GM21825 (cell line): ENCODE data around the gene SLC19A2.
"Not testable (repeated sequence)": the region's sequence is repeated elsewhere in the genome, so short reads cannot be mapped to it uniquely, and the experiment has no call there.

Experiments used
- ATAC-seq: cut with Tn5 transposase; IDR thresholded peaks from one replicate; pipeline ENCODE4 v1.9.1; 2021; ENCODE audit warnings: mild to moderate bottlenecking, moderate library complexity; ENCODE audit not compliant: unreplicated experiment

Gene SLC19A2, protein sequence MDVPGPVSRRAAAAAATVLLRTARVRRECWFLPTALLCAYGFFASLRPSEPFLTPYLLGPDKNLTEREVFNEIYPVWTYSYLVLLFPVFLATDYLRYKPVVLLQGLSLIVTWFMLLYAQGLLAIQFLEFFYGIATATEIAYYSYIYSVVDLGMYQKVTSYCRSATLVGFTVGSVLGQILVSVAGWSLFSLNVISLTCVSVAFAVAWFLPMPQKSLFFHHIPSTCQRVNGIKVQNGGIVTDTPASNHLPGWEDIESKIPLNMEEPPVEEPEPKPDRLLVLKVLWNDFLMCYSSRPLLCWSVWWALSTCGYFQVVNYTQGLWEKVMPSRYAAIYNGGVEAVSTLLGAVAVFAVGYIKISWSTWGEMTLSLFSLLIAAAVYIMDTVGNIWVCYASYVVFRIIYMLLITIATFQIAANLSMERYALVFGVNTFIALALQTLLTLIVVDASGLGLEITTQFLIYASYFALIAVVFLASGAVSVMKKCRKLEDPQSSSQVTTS

DNA sequence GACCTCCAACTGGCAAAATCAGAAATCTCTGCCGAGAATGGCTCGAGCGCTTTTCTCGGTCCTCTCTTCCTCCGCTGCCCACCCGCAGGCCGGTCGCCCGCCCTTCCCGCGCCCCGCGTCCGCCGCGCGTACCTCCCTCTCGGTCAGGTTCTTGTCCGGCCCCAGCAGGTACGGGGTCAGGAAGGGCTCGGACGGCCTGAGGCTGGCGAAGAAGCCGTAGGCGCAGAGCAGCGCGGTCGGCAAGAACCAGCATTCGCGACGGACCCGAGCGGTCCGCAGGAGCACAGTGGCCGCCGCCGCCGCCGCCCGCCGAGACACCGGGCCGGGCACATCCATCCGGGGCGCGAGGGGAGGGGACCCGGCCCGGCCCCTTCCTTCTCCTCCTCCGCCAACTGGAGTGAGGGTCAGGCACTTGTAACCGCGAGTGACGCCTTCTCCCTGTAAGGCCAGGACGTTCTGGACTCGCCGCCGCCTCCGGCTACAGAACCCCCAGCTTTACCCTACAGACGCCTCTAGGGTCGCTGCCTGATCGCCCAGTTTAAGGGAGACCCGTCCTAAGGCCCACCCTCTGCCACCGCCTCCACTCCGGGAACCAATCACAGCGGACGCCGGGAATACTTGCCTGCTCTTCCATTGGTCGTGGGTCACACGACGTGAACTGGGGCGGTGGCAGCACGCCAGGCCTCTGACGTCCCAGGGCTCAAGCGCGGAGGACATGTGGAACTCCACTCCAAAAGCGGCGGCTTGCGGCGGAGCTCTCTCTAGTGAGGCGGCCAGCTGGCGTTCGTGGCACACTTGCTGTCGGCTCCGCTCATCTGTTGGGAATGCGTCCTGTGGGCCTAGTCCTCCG, at the start of gene SLC19A2:
Gene SLC19A2 (minus strand): TSS at position 514 of the 850 bp plus-strand sequence. CDS start 178 bp downstream, at position 336.
- ATAC-seq: peak; percentile 97

DNA sequence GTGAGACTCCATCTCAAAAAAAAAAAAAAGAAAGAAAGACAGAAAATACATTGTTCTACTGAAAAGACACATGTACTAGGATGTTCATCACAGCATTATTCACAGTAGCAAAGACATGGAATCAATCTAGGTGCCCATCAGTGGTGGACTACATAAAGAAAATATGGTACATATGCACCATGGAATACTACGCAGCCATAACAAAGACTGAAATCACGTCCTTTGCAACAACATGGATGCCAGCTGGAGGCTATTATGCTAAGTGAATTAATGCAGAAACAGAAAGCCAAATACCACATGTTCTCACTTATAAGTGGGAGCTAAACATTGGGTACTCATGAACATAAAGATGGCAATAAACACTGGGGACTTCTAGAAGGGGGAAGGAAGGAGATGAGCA, 48.9 kb upstream of the SLC19A2 start:
- ATAC-seq: no peak

DNA sequence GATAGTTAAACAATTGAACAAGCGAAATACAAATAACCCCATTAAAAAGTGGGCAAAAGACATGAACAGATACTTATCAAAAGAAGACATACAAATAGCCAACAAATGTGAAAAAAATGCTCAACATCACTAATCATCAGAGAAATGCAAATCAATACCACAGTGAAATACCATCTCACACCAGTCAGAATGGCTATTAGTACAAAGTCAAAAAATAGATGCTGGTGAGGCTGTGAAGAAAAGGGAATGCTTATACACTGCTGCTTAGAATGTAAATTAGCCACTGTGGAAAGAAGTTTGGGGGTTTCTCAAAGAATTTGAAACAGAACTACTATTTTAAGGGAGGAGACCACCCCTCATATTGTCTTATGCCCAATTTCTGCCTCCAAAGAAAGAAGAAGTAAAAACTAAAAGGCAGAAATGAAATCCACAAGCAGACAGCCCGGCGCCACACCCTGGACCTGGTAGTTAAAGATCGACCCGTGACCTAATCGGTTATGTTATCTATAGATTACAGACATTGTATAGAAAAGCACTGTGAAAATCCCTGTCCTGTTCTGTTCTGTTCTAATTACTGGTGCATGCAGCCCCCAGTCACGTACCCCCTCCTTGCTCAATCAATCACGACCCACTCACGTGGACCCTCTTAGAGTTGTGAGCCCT, 47.9 kb upstream of the SLC19A2 start:
- ATAC-seq: not testable (repeated sequence)

DNA sequence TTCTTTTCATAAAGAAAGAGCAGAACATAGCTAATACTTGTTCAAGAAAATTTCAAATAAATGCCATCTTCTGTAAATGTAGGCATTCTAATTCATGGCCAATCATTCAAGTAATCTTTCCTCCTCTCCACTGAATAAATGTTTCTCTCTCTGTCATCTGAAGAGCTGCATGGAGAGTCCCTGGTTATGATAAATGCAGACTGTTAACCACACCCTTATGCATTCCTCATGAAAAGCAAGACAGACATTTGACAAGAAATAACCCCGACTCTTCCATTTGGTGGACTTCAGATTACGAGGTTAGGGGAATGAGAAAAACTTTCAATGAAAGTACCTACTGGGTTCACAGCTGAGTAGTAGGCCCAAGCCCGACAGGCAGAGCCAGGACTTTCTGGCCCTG, 44.7 kb upstream of the SLC19A2 start:
- no peak for ATAC-seq

DNA sequence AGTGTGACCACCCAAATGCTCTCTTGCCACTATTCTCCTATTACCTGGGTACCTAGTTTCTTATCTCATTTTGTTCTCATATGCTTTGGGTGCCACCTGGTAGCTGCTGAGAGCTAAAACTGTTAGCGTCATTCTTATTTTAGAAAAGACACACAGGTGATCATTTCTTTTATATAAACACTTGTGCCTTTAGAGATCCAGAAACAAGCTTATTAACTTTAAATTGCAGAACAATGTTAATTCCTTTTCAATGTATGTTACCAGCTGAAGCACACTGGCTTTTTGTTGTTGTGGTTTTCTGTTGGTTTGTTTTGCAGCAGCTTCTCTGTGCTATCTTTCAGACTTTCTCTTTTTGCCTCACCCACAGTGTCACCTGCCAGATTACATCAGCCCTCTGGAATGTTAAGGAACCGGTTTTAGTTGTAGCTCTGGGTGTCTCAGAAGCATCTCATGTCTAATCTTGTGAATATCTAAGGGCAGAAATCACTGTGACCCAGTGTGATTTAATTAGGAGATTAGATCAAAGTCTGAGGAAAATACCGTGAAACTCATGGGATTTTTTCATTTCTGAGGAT, 43.4 kb upstream of the SLC19A2 start:
- ATAC-seq: no peak

DNA sequence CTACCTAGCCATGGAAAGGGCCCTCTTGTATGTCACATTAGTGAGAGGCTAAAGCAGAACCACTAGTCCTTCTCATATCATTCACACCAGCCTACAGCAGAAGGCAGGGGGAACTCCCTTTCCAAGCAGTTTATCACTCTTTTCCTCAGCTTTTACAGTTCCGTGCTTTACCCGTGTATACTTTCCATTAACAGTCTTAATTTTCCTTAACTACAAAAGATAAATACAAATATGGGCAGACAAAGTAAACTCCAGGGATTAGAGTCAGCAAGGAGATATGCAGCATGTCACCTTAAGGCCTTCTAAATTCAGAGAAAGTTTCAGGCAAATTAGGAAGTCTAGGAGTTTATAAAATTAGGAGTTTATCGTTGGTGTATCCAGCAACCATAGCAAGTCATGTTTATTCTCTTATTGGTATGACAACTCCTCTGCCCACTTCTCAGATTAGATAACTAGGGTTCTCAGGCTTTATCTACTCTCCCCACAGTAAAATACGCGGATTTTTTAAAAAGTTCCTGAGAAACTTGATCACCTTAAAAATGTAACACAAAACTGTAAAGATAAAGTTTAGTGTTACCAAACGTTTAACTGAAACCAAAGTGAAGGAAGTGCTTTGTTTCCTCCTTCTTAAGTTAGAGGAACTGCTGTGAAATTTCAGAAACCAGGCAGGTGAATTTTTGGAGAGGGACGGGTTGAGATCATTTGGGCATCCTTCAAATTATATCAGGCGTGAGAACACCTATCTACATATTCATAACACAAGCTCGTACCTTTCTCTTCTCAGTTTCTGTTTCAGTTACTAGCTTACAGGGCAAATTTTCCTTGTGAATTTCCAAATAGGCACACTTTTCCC, 42.7 kb upstream of the SLC19A2 start:
- no peak for ATAC-seq

DNA sequence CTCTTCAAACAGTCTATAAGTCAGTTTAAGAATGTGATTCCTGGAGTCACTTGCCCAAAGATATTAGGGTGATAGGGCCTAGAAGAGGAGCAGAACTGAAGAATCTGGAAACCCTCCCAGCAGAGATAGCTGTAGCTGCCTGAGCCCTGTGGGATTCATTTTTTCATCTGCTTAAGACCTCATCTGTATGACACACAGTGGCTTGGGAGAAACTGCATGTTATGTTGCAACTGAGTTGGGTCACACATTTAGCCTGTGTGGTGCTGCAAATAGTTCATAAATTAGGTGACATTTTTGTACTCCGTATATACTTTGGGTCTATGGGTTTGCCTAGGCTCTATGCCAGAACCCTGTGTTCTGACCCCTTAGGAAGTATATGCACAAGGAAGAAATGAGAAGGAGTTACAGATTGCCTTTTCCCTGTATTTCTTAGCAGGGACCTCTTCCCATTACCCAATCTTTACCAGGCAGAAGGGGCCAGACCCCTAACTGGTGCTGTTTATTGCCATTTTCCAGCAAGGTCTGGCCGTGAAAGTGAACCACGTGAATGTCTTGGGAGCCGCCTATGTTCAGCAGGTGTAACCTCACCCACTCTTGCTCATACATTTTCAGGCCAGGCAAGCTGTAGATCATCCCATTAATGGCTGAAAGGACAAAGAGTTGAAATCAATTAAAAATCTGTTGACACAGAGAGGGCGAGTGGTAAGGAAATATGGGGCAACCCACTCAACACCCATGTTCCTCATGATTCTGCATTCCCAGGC, 41.9 kb upstream of the SLC19A2 start:
- ATAC-seq: no peak

DNA sequence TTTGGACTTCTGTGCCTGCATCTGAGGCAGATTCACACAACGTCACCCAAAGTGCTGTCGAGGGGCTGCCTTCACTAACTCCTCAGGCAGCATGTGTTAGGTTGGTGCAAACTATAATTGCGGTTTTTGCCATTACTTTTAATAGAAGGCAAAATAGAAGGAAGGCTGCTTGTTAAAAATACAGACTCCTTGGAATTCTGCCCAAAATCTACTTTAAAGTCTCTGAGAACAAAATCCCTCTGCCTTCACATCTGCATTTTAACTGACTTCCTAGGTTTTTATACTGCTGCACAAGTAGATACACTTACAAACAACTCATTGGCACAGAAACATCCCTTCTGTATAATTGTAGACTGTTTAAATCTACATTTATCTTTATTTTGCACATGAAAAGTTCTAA, 41.3 kb upstream of the SLC19A2 start:
- no peak for ATAC-seq

DNA sequence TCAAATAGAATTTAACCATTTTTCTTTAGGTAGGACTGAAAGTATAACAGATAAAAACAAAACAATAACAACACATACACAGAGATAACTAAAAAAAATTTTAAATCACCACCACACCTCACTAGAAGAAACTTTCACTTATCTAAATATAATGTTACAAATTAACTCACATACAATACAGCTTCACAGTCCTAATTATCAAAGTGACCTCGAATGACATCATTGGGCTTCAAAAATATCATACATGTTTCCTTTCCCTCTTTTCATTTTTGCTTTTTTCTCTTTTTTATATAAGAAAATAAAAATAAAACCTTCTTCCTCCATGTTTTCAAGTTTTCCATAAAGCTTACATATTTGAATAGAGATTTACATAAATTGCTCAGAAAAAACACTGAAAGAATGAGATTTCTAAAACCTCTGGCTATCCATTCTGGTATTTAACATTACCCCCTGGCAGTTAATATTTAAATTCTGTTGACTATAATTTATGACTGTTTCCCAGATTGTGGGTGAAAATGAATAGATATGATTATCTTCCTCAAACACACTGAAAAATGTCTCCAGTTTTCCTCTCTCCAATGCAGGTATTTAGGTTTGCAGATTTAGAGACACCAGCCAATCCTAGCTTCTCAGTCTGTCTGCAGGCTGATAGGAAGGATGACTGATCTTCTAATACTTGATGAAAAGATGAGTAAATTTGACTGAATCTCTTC, 40.5 kb upstream of the SLC19A2 start:
- no peak for ATAC-seq

DNA sequence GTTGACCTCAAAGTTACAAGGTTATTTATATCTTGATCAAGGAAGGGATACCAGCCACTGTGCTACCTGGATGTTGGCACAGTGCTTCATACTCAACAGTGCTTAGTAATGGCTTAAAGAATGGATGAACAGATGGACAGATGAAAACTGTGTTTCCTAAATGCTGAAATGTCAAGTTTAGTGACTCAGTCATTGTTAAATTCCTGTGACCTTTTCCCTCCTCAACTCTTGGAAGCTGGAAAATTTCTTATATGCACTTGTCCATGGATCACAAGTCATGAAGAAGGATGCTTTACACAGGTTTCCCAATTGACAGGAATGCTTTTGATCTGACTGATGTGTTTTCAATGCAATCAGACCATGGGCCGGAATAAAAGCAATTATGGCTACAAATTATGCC, 39.6 kb upstream of the SLC19A2 start:
- no peak for ATAC-seq

DNA sequence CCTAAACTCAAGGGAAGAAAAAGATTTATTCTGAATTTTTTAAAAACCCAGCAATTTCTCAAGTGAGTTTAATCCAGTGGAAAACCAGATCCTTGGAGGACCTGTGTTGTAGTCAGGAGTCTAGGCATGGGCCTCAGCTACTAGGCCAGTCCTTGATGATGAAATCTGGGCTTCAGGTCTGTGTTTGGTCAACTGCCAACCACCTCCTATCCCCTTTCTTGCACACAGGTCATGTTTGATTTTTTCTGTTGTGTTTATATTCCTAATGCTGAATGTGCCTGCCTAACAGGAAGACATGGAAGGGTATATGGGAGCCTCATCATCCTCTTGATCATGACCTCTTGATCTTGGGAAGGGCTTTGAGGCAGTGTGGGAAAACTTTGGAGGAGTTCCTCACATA, 38.2 kb upstream of the SLC19A2 start:
- no peak for ATAC-seq

DNA sequence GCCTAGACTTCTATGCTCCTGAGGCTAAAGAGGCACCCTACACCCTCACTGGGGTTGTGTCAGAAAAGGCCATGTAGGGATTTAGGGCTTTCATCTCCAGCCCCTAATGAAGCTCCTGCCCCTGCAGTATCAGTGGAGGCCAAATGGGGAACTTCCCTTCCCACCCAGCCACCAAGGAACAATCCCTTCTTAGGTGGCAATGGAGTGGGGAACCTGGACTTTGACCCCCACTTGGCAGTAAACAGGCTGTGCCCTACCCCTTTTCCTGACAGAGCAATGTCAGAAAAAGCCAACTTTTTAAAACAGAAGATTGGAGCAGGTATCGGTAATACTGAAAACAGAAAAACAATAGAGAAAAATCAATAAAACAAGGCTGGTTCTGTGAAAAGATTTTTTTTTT, 35.5 kb upstream of the SLC19A2 start:
- ATAC-seq: no peak

DNA sequence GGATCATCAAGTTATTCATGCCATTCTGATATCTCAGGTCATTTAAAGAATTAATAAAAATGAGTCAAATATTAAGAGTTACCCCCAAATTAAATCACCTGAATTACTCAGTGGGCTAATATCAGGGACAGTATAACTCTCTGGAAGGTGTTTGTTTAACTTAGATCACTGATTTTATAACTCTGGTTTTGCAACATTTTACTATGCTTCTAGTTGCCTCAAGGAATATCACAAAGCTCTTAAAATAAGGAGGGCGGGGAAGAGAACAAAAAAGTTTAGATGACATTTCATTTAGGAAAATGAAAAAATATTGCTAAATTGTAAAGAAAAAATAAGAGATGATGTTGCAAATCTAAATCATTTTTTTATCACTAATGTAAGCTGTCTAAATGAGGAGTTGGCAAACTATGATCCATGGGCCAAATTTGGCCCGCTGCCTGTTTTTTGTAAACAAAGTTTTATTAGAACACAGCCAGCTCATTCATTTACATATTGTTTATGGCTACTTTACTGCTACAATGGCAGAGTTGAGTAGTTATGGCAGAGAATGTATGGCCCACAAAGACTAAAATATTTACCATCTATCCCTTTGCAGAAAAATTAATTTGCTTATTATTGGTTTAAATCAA, 31.9 kb upstream of the SLC19A2 start:
- no peak for ATAC-seq

DNA sequence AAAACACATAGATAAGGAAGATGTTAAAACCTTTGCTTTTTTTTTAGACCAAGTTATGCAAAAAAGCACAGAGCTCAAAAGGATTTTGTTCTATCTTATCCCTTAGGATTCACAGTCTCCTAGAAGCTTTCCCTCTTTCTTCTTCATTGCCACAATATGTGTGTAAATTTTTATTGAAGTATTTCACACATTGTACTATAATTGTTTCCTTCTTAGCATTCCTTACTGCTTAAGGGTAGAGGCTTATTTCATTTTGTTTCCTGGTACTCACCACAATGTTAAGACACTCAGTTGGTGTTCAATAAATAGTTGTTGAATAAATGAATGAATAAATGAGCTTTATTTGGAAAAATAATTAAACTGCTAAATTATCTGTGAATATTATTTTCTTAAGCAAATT, 29.9 kb upstream of the SLC19A2 start:
- no peak for ATAC-seq

DNA sequence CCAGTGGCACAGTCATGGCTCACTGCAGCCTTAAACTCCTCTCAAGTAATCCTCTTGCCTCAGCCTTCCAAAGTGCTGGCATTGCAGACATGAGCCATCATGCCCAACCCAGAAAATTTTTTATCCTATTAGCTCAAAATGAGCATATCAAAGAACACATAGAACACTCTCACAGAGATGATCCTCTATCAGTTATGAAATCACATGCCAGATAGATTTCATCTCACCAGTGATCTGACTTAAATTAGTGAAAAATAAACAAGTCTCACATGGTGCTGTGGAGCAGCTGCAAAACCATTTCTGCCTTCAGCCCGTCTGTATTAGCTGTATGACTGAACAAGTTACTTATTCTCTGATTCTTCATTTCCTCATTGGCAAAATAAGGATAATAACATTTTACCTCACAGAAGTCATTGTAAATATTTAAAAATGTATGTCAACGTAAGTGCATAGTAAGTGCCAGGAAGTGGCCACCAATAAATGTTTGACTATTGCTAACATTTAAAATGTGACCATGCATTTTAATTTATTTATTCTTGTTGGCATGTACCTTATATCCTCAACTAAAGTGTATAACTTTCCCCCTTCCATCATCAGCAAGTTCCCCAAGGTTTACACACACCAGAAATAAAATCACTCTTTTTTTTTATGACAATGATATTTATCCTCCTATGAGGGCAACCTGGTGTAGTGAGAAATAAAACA, 29.0 kb upstream of the SLC19A2 start:
- no peak for ATAC-seq

DNA sequence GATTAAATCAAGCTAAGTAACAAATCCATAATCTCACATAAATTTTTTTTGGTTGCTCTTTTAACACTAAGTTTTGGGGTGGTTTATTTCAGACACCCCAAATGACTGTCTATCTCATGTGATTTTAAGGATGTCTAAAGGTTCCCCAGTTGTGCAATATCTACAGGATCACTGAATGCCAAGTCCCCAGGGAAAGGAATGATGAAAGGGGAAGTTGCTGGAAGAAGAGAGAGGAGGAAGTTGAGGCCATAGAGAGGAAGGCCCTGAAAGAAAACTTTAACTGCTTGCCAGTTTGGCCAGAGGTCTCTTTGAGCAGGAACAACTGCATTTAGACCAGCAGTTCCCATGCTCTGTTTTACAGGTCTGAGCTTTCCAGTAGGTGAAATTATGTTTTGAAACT, 27.5 kb upstream of the SLC19A2 start:
- ATAC-seq: no peak

DNA sequence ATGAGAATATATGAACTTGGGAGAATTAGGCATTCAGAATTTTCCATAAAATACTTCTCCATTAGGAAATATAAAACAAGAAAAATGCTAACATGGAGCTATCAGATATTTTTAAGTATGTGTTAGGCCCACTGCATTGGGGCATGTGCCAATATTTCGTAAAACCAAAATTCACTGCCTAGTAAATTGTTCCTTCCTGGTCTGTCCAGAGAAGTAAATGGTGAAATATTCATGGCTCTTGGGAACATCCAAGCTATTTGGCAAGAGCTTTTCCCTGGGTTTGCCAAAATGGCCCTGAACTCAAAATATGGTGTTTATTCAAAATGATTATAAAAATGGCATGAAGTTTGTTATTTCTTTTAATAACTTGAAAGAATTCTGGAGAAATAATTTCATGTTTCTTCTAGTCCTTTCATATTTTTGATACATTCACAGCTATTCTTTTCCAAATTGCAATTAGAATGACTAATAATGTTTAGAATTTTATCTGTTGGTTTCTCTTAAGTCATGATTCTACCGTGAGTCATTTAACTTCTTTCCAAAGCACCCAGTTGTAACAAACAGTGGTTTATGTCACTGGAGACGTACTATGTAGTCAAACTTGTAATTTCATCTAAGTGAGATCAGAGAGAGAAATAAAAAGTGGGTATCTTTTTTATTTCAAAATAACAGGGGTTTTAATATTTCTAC, 25.7 kb upstream of the SLC19A2 start:
- ATAC-seq: no peak
